Parathyroid adenoma (tissue), 2 donors: Measurements from ENCODE around the gene RPS3A.

Source experiments
- H2AFZ ChIP-seq: fragments of 300-600 bp; sonication (generic); one replicate; pipeline ENCODE4 v1.7.0; 2017; ENCODE audit warnings: antibody characterized with exemption, mild to moderate bottlenecking
- H3K27ac ChIP-seq: fragments of 300-600 bp; sonication (generic); one replicate; pipeline ENCODE4 v1.7.0; 2017
- H3K27me3 ChIP-seq: fragments of 300-600 bp; sonication (generic); one replicate; pipeline ENCODE4 v1.7.0; 2017; ENCODE audit warnings: low read length; ENCODE audit not compliant: control insufficient read depth, insufficient read depth
- H3K36me3 ChIP-seq: fragments of 300-600 bp; sonication (generic); one replicate; pipeline ENCODE4 v1.7.0; 2017; ENCODE audit warnings: low read length; ENCODE audit not compliant: control insufficient read depth, insufficient read depth
- H3K4me1 ChIP-seq: fragments of 300-600 bp; sonication (generic); one replicate; pipeline ENCODE4 v1.7.0; 2017; ENCODE audit warnings: control low read depth
- H3K4me2 ChIP-seq: fragments of 300-600 bp; sonication (generic); one replicate; pipeline ENCODE4 v1.7.0; 2017; ENCODE audit warnings: low read length
- H3K4me3 ChIP-seq: fragments of 300-600 bp; sonication (generic); one replicate; pipeline ENCODE4 v1.7.0; 2017; ENCODE audit warnings: low read depth, low read length
- H3K79me2 ChIP-seq: fragments of 300-600 bp; sonication (generic); one replicate; pipeline ENCODE4 v1.7.0; 2017; ENCODE audit warnings: control low read depth
- H3K9ac ChIP-seq: fragments of 300-600 bp; sonication (generic); one replicate; pipeline ENCODE4 v1.7.0; 2017; ENCODE audit warnings: mild to moderate bottlenecking
- H3K9me3 ChIP-seq: fragments of 300-600 bp; sonication (generic); one replicate; pipeline ENCODE4 v1.7.0; 2017; ENCODE audit warnings: low read length; ENCODE audit not compliant: control insufficient read depth
- TF ChIP-seq, protein P1 (sequence below): fragments of 300-600 bp; sonication (generic); IDR thresholded peaks from one replicate; pipeline ENCODE4 v1.7.0; 2017; ENCODE audit warnings: antibody characterized with exemption, mild to moderate bottlenecking
- donor health status: primary hyperparathyroidism.

Gene RPS3A

DNA sequence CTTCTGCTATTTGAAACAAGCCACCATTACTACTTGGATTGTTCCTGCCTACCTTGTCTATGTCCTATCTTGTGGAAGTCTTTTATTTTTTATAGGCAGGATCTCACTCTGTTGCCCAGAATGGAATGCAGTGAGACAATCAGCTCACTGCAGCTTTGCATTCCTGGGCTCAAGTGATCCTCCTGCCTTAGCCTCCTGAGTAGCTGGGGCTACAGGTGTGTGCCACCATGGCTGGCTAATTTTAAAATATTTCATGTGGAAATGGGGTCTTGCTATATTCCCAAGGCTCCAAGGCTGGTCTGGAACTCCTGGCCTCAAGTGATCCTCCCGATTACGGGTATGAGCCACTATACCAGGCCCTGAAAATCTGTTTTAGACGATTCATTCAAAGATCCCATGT, 7.6 kb downstream of the RPS3A start:
- no peak overlapping the region for H3K4me2 ChIP-seq
- H3K4me3 ChIP-seq: no peak overlapping the region
- no peak overlapping the region for H2AFZ ChIP-seq
- H3K27ac ChIP-seq: no peak overlapping the region
- TF ChIP-seq, protein P1, sequence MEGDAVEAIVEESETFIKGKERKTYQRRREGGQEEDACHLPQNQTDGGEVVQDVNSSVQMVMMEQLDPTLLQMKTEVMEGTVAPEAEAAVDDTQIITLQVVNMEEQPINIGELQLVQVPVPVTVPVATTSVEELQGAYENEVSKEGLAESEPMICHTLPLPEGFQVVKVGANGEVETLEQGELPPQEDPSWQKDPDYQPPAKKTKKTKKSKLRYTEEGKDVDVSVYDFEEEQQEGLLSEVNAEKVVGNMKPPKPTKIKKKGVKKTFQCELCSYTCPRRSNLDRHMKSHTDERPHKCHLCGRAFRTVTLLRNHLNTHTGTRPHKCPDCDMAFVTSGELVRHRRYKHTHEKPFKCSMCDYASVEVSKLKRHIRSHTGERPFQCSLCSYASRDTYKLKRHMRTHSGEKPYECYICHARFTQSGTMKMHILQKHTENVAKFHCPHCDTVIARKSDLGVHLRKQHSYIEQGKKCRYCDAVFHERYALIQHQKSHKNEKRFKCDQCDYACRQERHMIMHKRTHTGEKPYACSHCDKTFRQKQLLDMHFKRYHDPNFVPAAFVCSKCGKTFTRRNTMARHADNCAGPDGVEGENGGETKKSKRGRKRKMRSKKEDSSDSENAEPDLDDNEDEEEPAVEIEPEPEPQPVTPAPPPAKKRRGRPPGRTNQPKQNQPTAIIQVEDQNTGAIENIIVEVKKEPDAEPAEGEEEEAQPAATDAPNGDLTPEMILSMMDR: no peak
- H3K27me3 ChIP-seq: no peaks in the 10 kb centered on the region
- H3K4me1 ChIP-seq: no peaks in the 10 kb centered on the region
- no peaks in the 10 kb centered on the region for H3K79me2 ChIP-seq
- H3K36me3 ChIP-seq: no peaks in the 10 kb centered on the region
- no peaks in the 10 kb centered on the region for H3K9me3 ChIP-seq
- H3K9ac ChIP-seq: no peak overlapping the region

DNA sequence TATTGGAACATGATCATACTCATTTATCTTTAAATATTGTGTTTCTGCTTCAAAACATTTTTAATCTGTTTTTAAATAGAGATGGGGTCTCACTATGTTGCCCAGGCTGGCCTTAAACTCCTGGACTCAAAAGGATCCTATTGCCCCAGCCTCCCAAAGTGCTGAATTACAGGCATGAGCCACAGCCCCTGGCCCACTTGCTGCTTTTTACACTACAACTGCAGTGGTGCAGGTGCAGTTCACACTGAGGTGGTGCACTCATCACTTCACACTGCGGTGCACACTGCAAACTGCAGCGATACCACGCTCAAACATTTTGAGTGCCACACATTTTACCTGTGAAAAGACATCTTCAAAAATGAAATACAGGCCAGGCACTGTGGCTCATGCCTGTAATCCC, 10.8 kb downstream of the RPS3A start:
- no peaks in the 10 kb centered on the region for H3K79me2 ChIP-seq
- no peak overlapping the region for H3K27ac ChIP-seq
- H3K9me3 ChIP-seq: no peaks in the 10 kb centered on the region
- H2AFZ ChIP-seq: no peak overlapping the region
- H3K9ac ChIP-seq: no peak overlapping the region
- no peak overlapping the region for H3K4me2 ChIP-seq
- TF ChIP-seq, protein P1: no peak
- H3K36me3 ChIP-seq: no peaks in the 10 kb centered on the region
- H3K27me3 ChIP-seq: no peaks in the 10 kb centered on the region
- no peak overlapping the region for H3K4me3 ChIP-seq
- H3K4me1 ChIP-seq: no peaks in the 10 kb centered on the region

DNA sequence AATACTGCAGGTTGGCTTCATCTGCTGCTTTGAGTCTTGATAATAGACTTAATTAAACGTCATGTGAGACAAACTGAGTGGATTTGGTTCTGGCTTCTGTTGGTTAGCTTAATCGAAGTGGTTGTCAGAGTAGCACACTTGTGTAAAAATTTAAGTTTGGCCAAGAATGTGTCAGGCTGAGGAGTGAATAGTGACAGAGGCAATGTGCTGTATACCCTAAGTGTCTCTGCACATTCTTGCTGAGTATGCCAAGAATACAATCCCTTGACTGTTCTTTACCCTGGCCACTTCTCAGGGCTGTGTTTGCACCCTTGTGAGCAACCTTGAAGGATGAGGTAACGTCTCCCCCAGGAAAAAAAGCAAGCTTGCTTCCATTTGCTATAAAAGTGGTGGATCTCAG, 14.9 kb downstream of the RPS3A start:
- H3K4me1 ChIP-seq: no peaks in the 10 kb centered on the region
- no peak overlapping the region for H3K9ac ChIP-seq
- H3K36me3 ChIP-seq: no peaks in the 10 kb centered on the region

DNA sequence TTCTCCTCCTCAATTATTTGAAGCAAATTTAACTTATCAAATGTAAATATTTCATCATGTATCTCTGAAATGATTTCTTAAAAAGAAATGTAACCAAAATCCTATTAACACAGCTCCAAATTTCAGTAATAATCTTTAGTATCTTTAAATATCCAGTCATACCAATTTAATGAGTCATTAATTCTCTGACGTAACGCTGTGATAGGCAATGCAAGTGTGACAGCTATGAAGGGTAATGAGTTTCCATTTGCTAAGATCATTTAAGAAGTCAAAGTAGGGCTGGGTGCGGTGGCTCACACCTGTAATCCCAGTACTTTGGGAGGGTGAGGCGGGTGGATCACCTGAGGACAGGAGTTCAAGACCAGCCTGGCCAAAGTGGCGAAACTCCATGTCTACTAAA, 15.6 kb downstream of the RPS3A start:
- TF ChIP-seq, protein P1: no peak
- Histone ChIP-seq H3K4me2 (no peak overlapping the region), H3K79me2 (no peaks in the 10 kb centered on the region), H3K9me3 (no peaks in the 10 kb centered on the region), H3K4me3 (no peak overlapping the region), H2AFZ (no peak overlapping the region), H3K27ac (no peak overlapping the region), H3K36me3 (no peaks in the 10 kb centered on the region), H3K27me3 (no peaks in the 10 kb centered on the region), H3K9ac (no peak overlapping the region), H3K4me1 (no peaks in the 10 kb centered on the region)

More for the DNA sequence above, 14.9 kb downstream of the RPS3A start:
- Histone ChIP-seq H3K79me2 (no peaks in the 10 kb centered on the region), H3K4me2 (no peak overlapping the region), H3K9me3 (no peaks in the 10 kb centered on the region), H2AFZ (no peak overlapping the region), H3K27me3 (no peaks in the 10 kb centered on the region), H3K27ac (no peak overlapping the region), H3K4me3 (no peak overlapping the region)
- TF ChIP-seq, protein P1: no peak

DNA sequence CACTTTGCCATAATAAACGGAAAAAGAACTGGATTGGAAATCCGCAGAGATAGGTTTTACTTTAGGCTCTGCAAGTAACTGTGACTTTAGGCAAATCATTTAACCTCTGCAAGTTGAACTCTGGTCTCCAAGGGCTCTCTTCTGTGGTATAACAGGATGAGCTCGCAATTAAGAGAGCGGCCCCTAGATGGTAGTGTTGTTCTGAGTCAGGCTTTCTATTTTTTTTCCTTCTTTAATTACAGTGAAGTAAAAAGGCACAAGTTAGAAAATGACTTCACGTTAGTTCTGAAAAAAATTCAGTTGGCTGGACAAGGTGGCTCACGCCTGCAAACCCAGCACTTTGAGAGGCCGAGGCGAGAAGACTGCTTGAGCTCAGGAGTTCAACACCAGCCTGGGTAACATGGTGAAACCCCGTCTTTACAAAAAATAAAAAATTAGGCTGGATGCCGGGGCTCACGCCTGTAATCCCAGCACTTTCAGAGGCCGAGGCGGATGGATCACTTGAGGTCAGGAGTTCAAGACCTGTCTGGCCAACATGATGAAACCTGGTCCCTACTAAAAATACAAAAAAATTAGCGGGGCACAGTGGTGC, 18.0 kb downstream of the RPS3A start:
- Histone ChIP-seq H2AFZ (no peak overlapping the region), H3K27ac (no peak overlapping the region), H3K4me1 (no peaks in the 10 kb centered on the region), H3K4me2 (no peak overlapping the region), H3K36me3 (no peaks in the 10 kb centered on the region), H3K79me2 (no peaks in the 10 kb centered on the region), H3K27me3 (no peaks in the 10 kb centered on the region), H3K4me3 (no peak overlapping the region), H3K9me3 (no peaks in the 10 kb centered on the region), H3K9ac (no peak overlapping the region)
- TF ChIP-seq, protein P1: peak; percentile 44
